ENCODE measurements around the gene PSME3. TPM values are rescaled to one million over a fixed set of nuclear protein-coding genes. Genes with fewer than 3 reads are reported as not detected.

PSME3 gene
- total RNA-seq, 1 experiment from 2014 or later, result 160 TPM

DNA sequence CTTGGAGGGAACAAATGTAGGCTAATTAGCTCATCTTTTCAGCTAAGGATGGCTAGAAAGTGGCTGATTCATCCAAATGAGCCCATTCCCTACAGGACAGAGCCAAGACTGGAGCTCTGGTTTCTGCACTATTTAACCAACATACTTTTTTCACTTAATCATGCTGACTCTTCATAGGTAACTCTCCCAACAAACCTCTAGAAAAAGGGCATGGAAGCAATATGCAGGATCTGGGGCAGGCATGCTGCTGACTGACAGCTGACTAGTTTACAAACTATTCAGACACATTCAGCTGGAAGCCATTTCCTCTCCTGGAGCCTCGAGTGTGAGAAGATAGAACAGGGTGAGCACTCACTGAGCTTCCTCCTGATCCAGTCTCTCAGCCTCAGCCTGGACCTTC, 15.3 kb upstream of the PSME3 start:
- no peak for DNase-seq (ENCODE audit: low read depth)

- no peak for DNase-seq (ENCODE audit: low read depth)
Measured at GRCh38 chr17:42818379-42818778, 14.8 kb upstream of the PSME3 start.

DNA sequence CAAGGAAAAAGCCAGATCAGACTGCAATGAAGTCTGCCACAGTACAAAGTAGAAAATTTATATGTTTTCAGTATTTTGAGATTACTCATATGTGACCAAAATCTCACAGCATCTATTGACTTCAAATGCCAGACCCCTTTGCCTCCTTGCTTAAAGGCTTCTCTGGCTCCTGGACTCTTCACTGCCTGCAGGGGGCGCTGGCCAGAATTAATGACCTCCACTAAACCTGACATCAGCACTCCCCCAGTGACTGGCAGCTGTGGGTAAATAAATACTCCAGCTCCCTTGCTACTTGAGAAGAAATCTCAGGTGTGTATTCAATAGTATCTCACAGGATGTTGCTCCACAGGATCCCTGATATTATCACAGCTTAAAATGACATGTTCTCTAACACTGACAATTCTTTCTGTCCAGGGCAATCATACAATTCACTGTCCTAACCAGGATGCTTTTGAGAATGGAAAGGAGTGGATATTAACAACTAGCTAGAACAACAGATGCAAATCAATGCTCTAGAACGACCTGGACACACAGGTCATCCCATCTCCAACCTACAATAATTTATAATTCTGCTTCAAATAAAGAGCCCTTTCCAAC, 13.2 kb upstream of the PSME3 start:
- peak; percentile 66 for DNase-seq (ENCODE audit: low read depth)

DNA sequence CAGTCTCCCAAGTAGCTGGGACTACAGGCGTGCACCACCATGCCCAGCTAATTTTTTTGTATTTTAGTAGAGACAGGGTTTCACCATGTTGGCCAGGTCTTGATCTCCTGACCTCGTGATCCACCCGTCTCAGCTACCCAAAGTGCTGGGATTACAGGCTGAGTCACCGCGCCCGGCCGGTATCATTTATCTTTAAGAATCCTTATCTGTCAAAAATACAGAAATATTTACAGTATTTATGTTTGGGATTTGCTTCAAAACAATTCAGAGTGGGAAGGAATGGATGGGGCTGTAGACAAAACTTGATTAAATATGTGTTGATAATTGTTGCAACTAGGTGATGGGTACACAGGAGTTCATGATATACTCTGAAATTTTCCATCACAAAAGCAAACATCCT, 12.0 kb upstream of the PSME3 start:
- DNase-seq (ENCODE audit: low read depth), result no peak

DNA sequence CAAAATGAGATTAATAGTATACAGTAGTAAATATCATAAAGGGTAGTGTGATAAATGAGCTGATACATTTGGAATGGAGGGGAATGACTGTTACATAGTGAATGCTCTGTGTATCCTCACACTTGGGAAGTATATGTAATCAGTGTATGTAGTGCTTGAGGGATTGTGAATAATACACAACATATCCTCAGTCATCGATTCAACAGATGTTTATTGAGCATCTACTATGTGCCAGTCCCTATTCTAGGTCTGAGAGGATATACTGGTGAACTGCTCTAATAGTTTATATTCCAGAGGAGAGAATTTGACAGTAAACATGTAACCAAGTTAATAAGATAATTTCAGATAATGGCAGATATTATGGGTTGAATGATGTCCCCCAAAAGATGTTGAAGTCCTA, 5.7 kb upstream of the PSME3 start:
- DNase-seq (ENCODE audit: low read depth), result no peak

GRCh38 chr17:42830971-42831370, 2.2 kb upstream of the PSME3 start:
- DNase-seq (ENCODE audit: low read depth), result no peak

DNA sequence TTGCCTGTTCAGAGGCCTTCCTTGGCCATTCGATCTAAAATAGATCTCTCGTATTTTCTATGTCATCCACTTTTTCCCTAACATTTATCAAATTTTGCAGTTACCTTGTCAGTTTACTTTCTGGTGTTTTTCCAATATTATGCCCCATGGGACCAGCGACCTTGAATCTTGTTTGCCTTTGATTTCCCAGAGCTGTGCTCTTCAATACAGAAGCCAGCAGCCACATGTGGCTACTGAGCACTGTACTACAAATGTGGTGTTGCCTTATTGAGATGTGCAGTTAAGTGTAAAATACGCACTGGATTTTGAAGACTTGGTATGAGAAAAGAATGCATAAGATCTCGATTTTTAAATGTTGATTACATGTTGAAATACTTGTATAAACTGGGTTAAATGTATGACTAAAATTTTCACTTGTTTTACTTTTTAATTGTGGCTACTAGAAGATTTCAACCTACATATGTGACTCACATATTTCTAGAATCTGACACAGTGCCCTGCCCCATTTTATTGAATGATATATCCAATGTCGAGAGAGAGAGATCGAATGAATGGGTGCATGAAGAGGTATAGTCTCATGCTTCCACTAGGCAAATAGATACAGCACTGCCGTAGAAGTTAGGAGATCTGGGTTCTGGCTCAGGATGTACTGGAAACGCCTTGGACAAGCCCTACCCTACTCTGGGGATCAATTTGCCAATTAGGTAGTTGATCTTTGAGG, 824 bp upstream of the PSME3 start:
- DNase-seq (ENCODE audit: low read depth), result no peak

DNA sequence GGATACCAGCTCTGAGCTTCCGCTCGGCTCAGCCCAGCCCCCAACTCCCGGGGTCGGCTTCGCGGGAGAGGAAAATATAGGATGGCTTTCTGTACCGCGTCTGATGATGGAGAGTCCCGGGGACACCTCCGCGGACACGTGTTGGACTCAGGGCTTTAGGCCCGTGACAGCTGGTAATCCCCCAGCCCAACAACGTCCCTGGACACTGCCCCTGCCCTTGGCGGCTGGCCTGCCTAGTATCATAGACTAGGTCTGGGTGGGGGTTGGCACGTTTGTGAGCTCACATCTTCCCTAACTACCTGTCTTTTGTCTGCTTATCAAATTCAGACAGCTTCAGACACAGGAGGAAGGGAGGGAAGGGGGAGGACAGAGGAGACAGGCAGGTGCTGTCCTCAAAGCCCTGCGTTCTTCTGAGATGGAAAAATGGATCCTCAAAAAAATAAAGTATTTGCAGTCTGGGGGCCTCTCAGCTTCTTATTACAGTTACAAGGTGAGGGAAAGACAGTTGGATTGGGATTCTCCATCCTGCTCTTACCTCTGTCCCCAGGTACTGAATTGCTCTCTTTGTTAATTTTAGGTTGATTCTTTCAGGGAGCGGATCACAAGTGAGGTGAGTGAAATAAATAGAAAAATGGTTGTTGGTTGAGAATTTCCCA, 698 bp downstream of the PSME3 start:
- no peak for DNase-seq (ENCODE audit: low read depth)

GRCh38 chr17:42835732-42836131, 2.5 kb downstream of the PSME3 start:
- DNase-seq (ENCODE audit: low read depth), result no peak

GRCh38 chr17:42841975-42842685, 8.9 kb downstream of the PSME3 start:
- DNase-seq (ENCODE audit: low read depth), result no peak

- DNase-seq (ENCODE audit: low read depth), result peak; percentile 56
Measured at GRCh38 chr17:42843358-42843934, 10.2 kb downstream of the PSME3 start.

- DNase-seq (ENCODE audit: low read depth), result no peak
Measured at GRCh38 chr17:42844271-42844670, 11.1 kb downstream of the PSME3 start, which contains the start of gene AOC2. AOC2 (plus strand) TSS chr17:42844580; CDS start chr17:42844627, 47 bp downstream.

DNA sequence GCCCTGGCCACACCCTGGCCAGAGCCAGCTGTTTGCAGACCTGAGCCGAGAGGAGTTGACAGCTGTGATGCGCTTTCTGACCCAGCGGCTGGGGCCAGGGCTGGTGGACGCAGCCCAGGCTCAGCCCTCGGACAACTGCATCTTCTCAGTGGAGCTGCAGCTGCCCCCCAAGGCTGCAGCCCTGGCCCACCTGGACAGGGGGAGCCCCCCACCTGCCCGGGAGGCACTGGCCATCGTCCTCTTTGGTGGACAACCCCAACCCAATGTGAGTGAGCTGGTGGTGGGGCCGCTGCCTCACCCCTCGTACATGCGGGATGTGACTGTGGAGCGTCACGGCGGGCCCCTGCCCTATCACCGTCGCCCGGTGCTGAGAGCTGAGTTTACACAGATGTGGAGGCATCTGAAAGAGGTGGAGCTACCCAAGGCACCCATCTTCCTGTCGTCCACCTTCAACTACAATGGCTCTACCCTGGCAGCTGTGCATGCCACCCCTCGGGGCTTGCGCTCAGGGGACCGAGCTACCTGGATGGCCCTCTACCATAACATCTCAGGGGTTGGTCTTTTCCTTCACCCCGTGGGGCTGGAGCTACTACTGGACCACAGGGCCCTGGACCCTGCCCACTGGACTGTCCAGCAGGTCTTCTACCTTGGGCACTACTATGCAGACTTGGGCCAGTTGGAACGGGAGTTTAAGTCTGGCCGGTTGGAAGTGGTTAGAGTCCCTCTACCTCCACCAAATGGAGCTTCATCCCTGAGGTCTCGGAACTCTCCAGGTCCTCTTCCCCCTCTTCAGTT, 11.8 kb downstream of the PSME3 start:
- DNase-seq (ENCODE audit: low read depth), result no peak

- no peak for DNase-seq (ENCODE audit: low read depth)
Measured at GRCh38 chr17:42845556-42845917, 12.3 kb downstream of the PSME3 start.

GRCh38 chr17:42845918-42846593, 12.9 kb downstream of the PSME3 start:
- DNase-seq (ENCODE audit: low read depth), result peak; percentile 61

- peak; percentile 54 for DNase-seq (ENCODE audit: low read depth)
Measured at GRCh38 chr17:42846594-42847280, 13.5 kb downstream of the PSME3 start.

GRCh38 chr17:42848093-42848492, 14.9 kb downstream of the PSME3 start:
- no peak for DNase-seq (ENCODE audit: low read depth)

GRCh38 chr17:42849031-42849430, 15.8 kb downstream of the PSME3 start:
- DNase-seq (ENCODE audit: low read depth), result no peak

DNA sequence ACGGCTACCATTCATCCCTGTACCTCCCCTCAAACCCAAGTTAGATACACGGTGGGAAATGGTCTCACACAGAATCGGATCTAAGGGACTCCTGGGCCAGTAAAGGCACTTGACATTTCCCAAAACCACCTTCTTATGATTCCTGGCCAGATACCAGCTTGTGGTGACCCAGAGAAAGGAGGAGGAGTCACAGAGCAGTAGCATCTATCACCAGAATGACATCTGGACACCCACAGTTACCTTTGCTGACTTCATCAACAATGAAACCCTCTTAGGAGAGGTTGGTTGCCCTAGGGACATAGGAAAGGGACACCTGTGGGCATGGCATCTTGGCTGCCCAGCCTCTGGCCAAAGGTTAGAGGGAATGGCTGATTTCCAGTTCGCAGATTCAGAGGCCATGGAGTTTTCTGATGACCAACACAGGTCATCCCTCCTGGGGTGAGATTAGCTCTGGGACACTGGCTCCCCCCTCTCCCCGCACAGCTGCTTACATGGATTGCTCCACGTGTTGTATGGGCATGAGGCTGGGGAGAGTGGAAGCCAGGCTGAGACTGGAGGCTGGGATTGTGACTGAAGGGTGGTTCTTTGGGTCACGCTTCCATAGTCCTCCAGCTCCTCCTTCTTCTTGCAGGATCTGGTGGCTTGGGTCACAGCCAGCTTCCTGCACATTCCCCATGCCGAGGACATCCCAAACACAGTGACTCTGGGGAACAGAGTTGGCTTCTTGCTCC, 16.4 kb downstream of the PSME3 start:
- no peak for DNase-seq (ENCODE audit: low read depth)
